Measurements from ENCODE around the gene VSIG8. TPM values are rescaled to one million over a fixed set of nuclear protein-coding genes. Genes with fewer than 3 reads are reported as not detected.
A peak's percentile ranks its signal among the peaks of the same experiment; 100 is the strongest.

Gene VSIG8
- total RNA-seq, 1 experiment from 2014 or later = not detected

DNA sequence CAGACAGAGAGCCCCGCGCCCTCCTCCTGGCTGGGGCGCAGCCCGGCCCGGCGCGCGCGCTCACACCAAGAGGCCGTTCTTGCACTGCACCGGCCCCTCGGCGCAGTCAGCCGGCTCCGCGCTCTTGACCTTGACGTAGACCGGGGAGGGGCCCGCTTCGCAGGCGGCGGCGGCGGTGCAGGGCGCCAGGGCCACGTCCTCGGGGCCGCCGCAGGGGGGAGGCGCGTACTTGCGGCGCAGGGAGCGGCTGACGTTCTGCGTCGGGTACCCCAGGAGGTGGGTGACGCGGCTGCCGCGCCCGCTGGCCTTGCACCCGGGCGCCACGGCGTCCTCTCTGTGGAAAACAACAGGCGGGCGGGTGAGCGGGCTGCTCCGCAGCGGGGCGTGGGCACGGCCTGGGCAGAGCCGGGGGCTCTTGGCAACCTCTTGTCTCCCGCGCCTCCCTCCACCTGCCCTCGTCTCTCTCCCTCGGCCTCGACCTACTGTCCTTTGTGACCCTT, 7.7 kb downstream of the VSIG8 start:
- TF ChIP-seq EZH2phosphoT487 (IDR thresholded peaks at IDR 0.05; ENCODE audit: borderline replicate concordance) = no peak
- TF ChIP-seq TCF7L2 (IDR thresholded peaks at IDR 0.05; ENCODE audit: borderline replicate concordance, extremely low read depth, insufficient read depth, insufficient read length) = peak; percentile 60
- TF ChIP-seq, protein P1, sequence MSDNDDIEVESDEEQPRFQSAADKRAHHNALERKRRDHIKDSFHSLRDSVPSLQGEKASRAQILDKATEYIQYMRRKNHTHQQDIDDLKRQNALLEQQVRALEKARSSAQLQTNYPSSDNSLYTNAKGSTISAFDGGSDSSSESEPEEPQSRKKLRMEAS (IDR thresholded peaks at IDR 0.05) = peak; percentile 85
- no peak for TF ChIP-seq SIN3A (IDR thresholded peaks at IDR 0.05; ENCODE audit: low read depth)
- peak; percentile 70; the same call in 1 of the 2 replicates for TF ChIP-seq ZFX (IDR thresholded peaks at IDR 0.05)
- TF ChIP-seq, protein P2, sequence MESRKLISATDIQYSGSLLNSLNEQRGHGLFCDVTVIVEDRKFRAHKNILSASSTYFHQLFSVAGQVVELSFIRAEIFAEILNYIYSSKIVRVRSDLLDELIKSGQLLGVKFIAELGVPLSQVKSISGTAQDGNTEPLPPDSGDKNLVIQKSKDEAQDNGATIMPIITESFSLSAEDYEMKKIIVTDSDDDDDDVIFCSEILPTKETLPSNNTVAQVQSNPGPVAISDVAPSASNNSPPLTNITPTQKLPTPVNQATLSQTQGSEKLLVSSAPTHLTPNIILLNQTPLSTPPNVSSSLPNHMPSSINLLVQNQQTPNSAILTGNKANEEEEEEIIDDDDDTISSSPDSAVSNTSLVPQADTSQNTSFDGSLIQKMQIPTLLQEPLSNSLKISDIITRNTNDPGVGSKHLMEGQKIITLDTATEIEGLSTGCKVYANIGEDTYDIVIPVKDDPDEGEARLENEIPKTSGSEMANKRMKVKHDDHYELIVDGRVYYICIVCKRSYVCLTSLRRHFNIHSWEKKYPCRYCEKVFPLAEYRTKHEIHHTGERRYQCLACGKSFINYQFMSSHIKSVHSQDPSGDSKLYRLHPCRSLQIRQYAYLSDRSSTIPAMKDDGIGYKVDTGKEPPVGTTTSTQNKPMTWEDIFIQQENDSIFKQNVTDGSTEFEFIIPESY (IDR thresholded peaks at IDR 0.05; ENCODE audit: extremely low read depth, insufficient replicate concordance, low read length) = no peak
- TF ChIP-seq, protein P3, sequence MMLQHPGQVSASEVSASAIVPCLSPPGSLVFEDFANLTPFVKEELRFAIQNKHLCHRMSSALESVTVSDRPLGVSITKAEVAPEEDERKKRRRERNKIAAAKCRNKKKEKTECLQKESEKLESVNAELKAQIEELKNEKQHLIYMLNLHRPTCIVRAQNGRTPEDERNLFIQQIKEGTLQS (IDR thresholded peaks at IDR 0.05) = no peak
- no peak for TF ChIP-seq ELF1 (IDR thresholded peaks at IDR 0.05; ENCODE audit: borderline replicate concordance, low read depth)
- no peak for TF ChIP-seq EGR1 (IDR thresholded peaks at IDR 0.05; ENCODE audit: low read depth)
- TF ChIP-seq, protein P4, sequence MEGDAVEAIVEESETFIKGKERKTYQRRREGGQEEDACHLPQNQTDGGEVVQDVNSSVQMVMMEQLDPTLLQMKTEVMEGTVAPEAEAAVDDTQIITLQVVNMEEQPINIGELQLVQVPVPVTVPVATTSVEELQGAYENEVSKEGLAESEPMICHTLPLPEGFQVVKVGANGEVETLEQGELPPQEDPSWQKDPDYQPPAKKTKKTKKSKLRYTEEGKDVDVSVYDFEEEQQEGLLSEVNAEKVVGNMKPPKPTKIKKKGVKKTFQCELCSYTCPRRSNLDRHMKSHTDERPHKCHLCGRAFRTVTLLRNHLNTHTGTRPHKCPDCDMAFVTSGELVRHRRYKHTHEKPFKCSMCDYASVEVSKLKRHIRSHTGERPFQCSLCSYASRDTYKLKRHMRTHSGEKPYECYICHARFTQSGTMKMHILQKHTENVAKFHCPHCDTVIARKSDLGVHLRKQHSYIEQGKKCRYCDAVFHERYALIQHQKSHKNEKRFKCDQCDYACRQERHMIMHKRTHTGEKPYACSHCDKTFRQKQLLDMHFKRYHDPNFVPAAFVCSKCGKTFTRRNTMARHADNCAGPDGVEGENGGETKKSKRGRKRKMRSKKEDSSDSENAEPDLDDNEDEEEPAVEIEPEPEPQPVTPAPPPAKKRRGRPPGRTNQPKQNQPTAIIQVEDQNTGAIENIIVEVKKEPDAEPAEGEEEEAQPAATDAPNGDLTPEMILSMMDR (IDR thresholded peaks at IDR 0.05 in 2 of 3, conservative IDR thresholded peaks at IDR 0.05 in 1 of 3; ENCODE audit: borderline replicate concordance in 1 of 3, insufficient read depth in 1 of 3, low read depth in 2 of 3, low read length in 2 of 3) = no peak
- peak; percentile 60 for TF ChIP-seq POLR2AphosphoS5 (IDR thresholded peaks at IDR 0.05; ENCODE audit: low read depth, low read length)
- 0 out of 2 replicates have a peak, but pooled peaks have one; percentile 12 for TF ChIP-seq JUND (IDR thresholded peaks at IDR 0.05)
- no peak for TF ChIP-seq ZNF274 (IDR thresholded peaks at IDR 0.05; ENCODE audit: low read depth, low read length)
- peak; percentile 79 for TF ChIP-seq POLR2A (IDR thresholded peaks at IDR 0.05; ENCODE audit: borderline replicate concordance, extremely low read depth, insufficient read depth, insufficient read length)
- peak; percentile 47; the same call in 1 of the 2 replicates for TF ChIP-seq SP1 (IDR thresholded peaks at IDR 0.05; ENCODE audit: low read depth)
- peak; percentile 36 for TF ChIP-seq YY1 (IDR thresholded peaks at IDR 0.05; ENCODE audit: extremely low read depth, insufficient replicate concordance, low read depth, low read length)
- no peak for TF ChIP-seq FOSL1 (IDR thresholded peaks at IDR 0.05; ENCODE audit: low read depth)
- ATAC-seq (peak; percentile 87), DNase-seq (ENCODE audit: low read depth, low spot score) (peak; percentile 54)
- no peaks in the 10 kb centered on the region for H3K9me3 ChIP-seq (ENCODE audit: control insufficient read depth in 1 of 2, insufficient read depth in 1 of 2, low read depth in 1 of 2, low read length in 2 of 2)
- no peaks in the 10 kb centered on the region for H3K27me3 ChIP-seq (ENCODE audit: insufficient read depth, low read length)
- no peak overlapping the region for H2AFZ ChIP-seq (ENCODE audit: low read depth, low read length, poor library complexity, severe bottlenecking)
- RAD21 ChIA-PET (ENCODE audit: low non-redundant PET in 1 of 2, low total read pairs in 2 of 2, uncharacterized antibody in 2 of 2, unreplicated experiment in 2 of 2) = no interaction called here
- peak overlapping the region; percentile 74 for H3K9ac ChIP-seq (ENCODE audit: low read length)
- H3K4me1 ChIP-seq (ENCODE audit: control insufficient read depth in 1 of 2, insufficient read depth in 2 of 2, low read length in 2 of 2) = peaks cover 21 to 39% of the 10 kb centered on the region in 2 experiments
- POLR2A ChIA-PET = interaction anchor here (0.7 kb wide), 1 partner anchor 13 kb away, joined by 3 read pairs; no protein-coding TSS in a partner anchor
- no peaks in the 10 kb centered on the region for H3K9me2 ChIP-seq (ENCODE audit: insufficient read depth)
- H3K4me2 ChIP-seq (ENCODE audit: low read length) = peak overlapping the region; percentile 96
- H3K79me2 ChIP-seq (ENCODE audit: insufficient read depth, low read length) = no peaks in the 10 kb centered on the region
- CTCF ChIA-PET = interaction anchor here (1.2 kb wide), 1 partner anchor 56 kb away, joined by 4 read pairs; no protein-coding TSS in a partner anchor
- H3K36me3 ChIP-seq (ENCODE audit: control insufficient read depth in 1 of 2, insufficient read depth in 2 of 2, low read length in 2 of 2) = no peaks in the 10 kb centered on the region
- peak overlapping the region; percentile 70 for H3K27ac ChIP-seq (ENCODE audit: low read depth, low read length)
- no TSS peak for BruUV-seq (replicated peaks)
- H3K4me3 ChIP-seq (replicated peaks in 1 of 2; ENCODE audit: low read depth in 1 of 2, low read length in 2 of 2) = peak overlapping the region; percentile 62 to 74
- intact Hi-C loops (cut with micrococcal nuclease) = loop anchor here (2.0 to 5.0 kb wide), 2 partner anchors 36 to 57 kb away; no protein-coding TSS in a partner anchor
- no peaks in the 10 kb centered on the region for H4K20me1 ChIP-seq (ENCODE audit: insufficient read depth)
